DND-41 (cell line): ENCODE results near the gene PPIP5K2.

Experiments used
- CTCF ChIP-seq: IDR thresholded peaks from 2 replicates; pipeline ENCODE4 v1.5.1; 2012; ENCODE audit warnings: borderline replicate concordance, low read length, moderate library complexity, mild to moderate bottlenecking; ENCODE audit not compliant: poor library complexity, severe bottlenecking; ENCODE audit errors: extremely low read depth
- EZH2 ChIP-seq: IDR thresholded peaks from 3 replicates; pipeline ENCODE4 v1.6.1; 2012; ENCODE audit warnings: borderline replicate concordance, low read depth, mild to moderate bottlenecking, moderate library complexity, low read length, inconsistent platforms; ENCODE audit not compliant: severe bottlenecking

GRCh38 chr5:103216697-103217096 is 96.6 kb downstream of the PPIP5K2 start:
- TF ChIP-seq CTCF, result no peak
- TF ChIP-seq EZH2, result no peak
